Activated naive CD8-positive, alpha-beta T cell treated with anti-CD3 and anti-CD28 coated beads, Interleukin-2, amount 10 ng/mL, durations not matched to agents 7 days and 5 days (primary cell): Measurements from ENCODE around the gene TFDP2. TPM values are rescaled to one million over a fixed set of nuclear protein-coding genes. Genes with fewer than 3 reads are reported as not detected.
"Not testable (repeated sequence)": the region's sequence is repeated elsewhere in the genome, so short reads cannot be mapped to it uniquely, and the experiment has no call there.

Experiments
- ATAC-seq: fragments of 150-1000 bp; cut with Tn5 transposase; one replicate; pipeline ENCODE4 v1.10.0; 2021; ENCODE audit warnings: low read depth, moderate library complexity
- POLR2A ChIA-PET: fragments of 350-600 bp; sonication (Branson Sonifier 250); formaldehyde crosslinking; loops from one replicate; lab custom pipeline; 2021; ENCODE audit warnings: antibody characterized with exemption; lab: Charles Lee
- DNase-seq: peaks from one replicate; pipeline ENCODE4 v3.0.0; 2021
- H3K27ac Mint-ChIP-seq: one replicate; pipeline ENCODE4 v1.8.0; 2022; ENCODE audit warnings: mild to moderate bottlenecking, mixed read lengths
- H3K27me3 Mint-ChIP-seq: one replicate; pipeline ENCODE4 v1.8.0; 2022; ENCODE audit warnings: mild to moderate bottlenecking, moderate library complexity, mixed read lengths
- H3K36me3 Mint-ChIP-seq: one replicate; pipeline ENCODE4 v1.8.0; 2021; ENCODE audit warnings: mild to moderate bottlenecking, mixed read lengths
- H3K4me1 Mint-ChIP-seq: one replicate; pipeline ENCODE4 v1.8.0; 2021; ENCODE audit warnings: mixed read lengths
- H3K4me3 Mint-ChIP-seq: one replicate; pipeline ENCODE4 v1.8.0; 2022; ENCODE audit warnings: mild to moderate bottlenecking, moderate library complexity, mixed read lengths
- H3K9me3 Mint-ChIP-seq: one replicate; pipeline ENCODE4 v1.8.0; 2021; ENCODE audit warnings: mixed read lengths
- total RNA-seq, 2 experiments: library from RNA; stranded (reverse); gene quantifications; one replicate each; pipeline ENCODE4 v1.2.3, GENCODE V29; 2021

Gene TFDP2
- total RNA-seq, 2 experiments from 2014 or later: 32.1 to 37.1 TPM

- Mint-ChIP-seq H3K4me1 (peaks cover 3% of the 10 kb centered on the region), H3K36me3 (peaks cover 19% of the 10 kb centered on the region), H3K4me3 (no peak overlapping the region), H3K9me3 (no peaks in the 10 kb centered on the region), H3K27ac (no peak overlapping the region), H3K27me3 (no peaks in the 10 kb centered on the region)
- DNase-seq (no peak), ATAC-seq (no peak)
- POLR2A ChIA-PET: no interaction called here
Observed at GRCh38 chr3:141929341-141929995, 219.9 kb downstream of the TFDP2 start.

GRCh38 chr3:141928631-141929270 is 220.6 kb downstream of the TFDP2 start:
- Mint-ChIP-seq H3K4me3 (no peak overlapping the region), H3K27me3 (no peaks in the 10 kb centered on the region), H3K9me3 (no peaks in the 10 kb centered on the region), H3K36me3 (peaks cover 19% of the 10 kb centered on the region), H3K27ac (no peak overlapping the region), H3K4me1 (peaks cover 3% of the 10 kb centered on the region)
- ATAC-seq: no peak
- POLR2A ChIA-PET: no interaction called here
- no peak for DNase-seq

GRCh38 chr3:141926929-141927328 is 222.4 kb downstream of the TFDP2 start:
- no peak for ATAC-seq
- H3K4me3 Mint-ChIP-seq: no peak overlapping the region
- peaks cover 20% of the 10 kb centered on the region for H3K36me3 Mint-ChIP-seq
- POLR2A ChIA-PET: interaction anchor here (0.6 to 0.7 kb wide), 2 partner anchors 13 to 479 kb away, joined by 3 to 5 read pairs; no protein-coding TSS in a partner anchor
- H3K27me3 Mint-ChIP-seq: no peaks in the 10 kb centered on the region
- no peak for DNase-seq
- no peaks in the 10 kb centered on the region for H3K9me3 Mint-ChIP-seq
- H3K4me1 Mint-ChIP-seq: peaks cover 3% of the 10 kb centered on the region
- H3K27ac Mint-ChIP-seq: no peak overlapping the region

DNA sequence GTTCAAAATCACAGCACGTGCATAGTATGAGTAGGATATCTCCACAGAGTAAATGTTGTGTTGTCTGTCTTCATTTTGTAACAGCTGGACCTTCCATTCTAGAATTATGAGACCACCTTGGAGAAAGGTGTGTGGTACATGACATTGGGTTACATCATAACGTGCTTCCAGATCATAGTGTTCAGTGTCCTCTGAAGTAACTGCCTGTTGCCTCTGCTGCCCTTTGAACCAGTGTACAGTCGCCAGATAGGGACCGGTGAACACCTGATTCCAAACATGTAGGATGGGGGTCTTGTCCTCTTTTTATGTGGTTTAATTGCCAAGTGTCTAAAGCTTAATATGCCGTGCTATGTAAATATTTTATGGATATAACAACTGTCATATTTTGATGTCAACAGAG is 223.7 kb downstream of the TFDP2 start:
- POLR2A ChIA-PET, H3K27ac Mint-ChIP-seq, H3K4me3 Mint-ChIP-seq, H3K27me3 Mint-ChIP-seq, H3K9me3 Mint-ChIP-seq, H3K4me1 Mint-ChIP-seq, DNase-seq, ATAC-seq: not testable (repeated sequence)
- H3K36me3 Mint-ChIP-seq: peaks cover 25% of the 10 kb centered on the region

GRCh38 chr3:141921316-141921715 is 228.0 kb downstream of the TFDP2 start:
- Mint-ChIP-seq H3K27me3 (no peaks in the 10 kb centered on the region), H3K27ac (no peak overlapping the region), H3K4me3 (no peak overlapping the region), H3K36me3 (peaks cover 14% of the 10 kb centered on the region), H3K4me1 (no peaks in the 10 kb centered on the region), H3K9me3 (no peaks in the 10 kb centered on the region)
- POLR2A ChIA-PET: no interaction called here
- ATAC-seq (no peak), DNase-seq (no peak)

GRCh38 chr3:141920701-141921100 is 228.6 kb downstream of the TFDP2 start:
- ATAC-seq: no peak
- no peak overlapping the region for H3K4me3 Mint-ChIP-seq
- H3K9me3 Mint-ChIP-seq: no peaks in the 10 kb centered on the region
- POLR2A ChIA-PET: no interaction called here
- DNase-seq: no peak
- H3K4me1 Mint-ChIP-seq: no peaks in the 10 kb centered on the region
- H3K27me3 Mint-ChIP-seq: no peaks in the 10 kb centered on the region
- no peak overlapping the region for H3K27ac Mint-ChIP-seq
- H3K36me3 Mint-ChIP-seq: peaks cover 13% of the 10 kb centered on the region

- Mint-ChIP-seq H3K4me3 (no peak overlapping the region), H3K36me3 (peaks cover 18% of the 10 kb centered on the region), H3K4me1 (peaks cover 3% of the 10 kb centered on the region), H3K27me3 (no peaks in the 10 kb centered on the region), H3K9me3 (peaks cover 2% of the 10 kb centered on the region), H3K27ac (no peak overlapping the region)
- no peak for DNase-seq
- ATAC-seq: no peak
- POLR2A ChIA-PET: no interaction called here
Observed at GRCh38 chr3:141915766-141916165, 233.6 kb downstream of the TFDP2 start.

DNA sequence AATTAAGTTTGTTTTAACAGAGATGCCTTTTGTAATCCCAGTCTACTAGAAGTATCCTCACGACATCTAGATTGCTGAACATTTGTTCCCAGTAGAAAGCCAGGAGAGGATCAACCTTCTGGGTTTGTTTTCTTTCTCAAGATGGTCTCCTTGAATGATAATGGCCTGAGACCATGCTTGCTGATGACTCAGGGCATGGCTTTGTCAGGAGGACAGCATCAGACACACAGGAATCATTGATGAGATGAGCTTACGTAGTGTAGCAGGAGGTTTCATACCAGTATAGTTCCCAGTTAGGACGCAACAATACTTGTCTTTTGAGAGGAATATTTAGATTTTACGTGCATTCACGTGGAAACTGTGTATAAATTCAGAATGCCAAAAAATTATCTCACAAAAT is 234.3 kb downstream of the TFDP2 start:
- Mint-ChIP-seq H3K27me3 (no peaks in the 10 kb centered on the region), H3K36me3 (peaks cover 21% of the 10 kb centered on the region), H3K4me1 (peaks cover 4% of the 10 kb centered on the region), H3K27ac (no peak overlapping the region), H3K9me3 (peaks cover 2% of the 10 kb centered on the region), H3K4me3 (no peak overlapping the region)
- no peak for ATAC-seq
- POLR2A ChIA-PET: interaction anchor here (1.9 kb wide), 1 partner anchor 37 kb away, joined by 5 read pairs; no protein-coding TSS in a partner anchor
- DNase-seq: no peak

GRCh38 chr3:141914311-141914710 is 235.0 kb downstream of the TFDP2 start:
- Mint-ChIP-seq H3K4me1 (peaks cover 4% of the 10 kb centered on the region), H3K27me3 (no peaks in the 10 kb centered on the region), H3K36me3 (peaks cover 27% of the 10 kb centered on the region), H3K27ac (no peak overlapping the region), H3K9me3 (peaks cover 2% of the 10 kb centered on the region), H3K4me3 (no peak overlapping the region)
- DNase-seq (no peak), ATAC-seq (no peak)
- POLR2A ChIA-PET: interaction anchor here (0.5 to 1.9 kb wide), 2 partner anchors 13 to 37 kb away, joined by 3 to 5 read pairs; no protein-coding TSS in a partner anchor

DNA sequence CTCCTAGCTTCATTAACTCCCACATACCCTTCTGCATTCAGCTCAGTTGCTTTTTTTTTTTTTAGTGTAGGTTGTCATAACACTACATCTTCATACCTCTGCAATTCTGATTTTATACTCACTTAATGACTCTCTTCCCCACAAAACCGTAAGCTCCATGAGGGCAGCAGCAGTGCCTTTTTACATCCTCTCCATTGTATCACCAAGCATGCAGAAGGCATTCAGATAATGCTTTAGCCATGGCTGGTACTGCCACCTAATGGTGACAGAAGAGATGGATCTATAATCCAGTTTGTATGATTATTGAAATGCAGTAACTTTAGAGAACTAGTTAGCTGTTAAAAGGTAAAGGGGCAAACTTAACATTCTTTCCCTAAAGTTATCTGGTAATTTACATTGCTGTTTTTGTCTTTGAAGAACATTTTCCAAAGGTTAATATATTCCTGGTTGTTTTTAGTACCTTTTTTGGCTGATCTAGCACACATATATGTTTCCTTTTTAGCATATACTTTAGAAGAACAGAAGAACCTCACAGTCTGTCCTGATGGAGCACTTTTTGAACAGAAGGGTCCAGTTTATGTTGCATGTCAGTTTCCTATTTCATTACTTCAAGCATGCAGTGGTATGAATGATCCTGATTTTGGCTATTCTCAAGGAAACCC is 236.1 kb downstream of the TFDP2 start:
- peak; percentile 68 for ATAC-seq
- POLR2A ChIA-PET: interaction anchor here (0.9 to 1.9 kb wide), 2 partner anchors 36 to 175 kb away, joined by 3 to 5 read pairs; partner anchors contain the start of gene RNF7
- Mint-ChIP-seq H3K9me3 (peaks cover 2% of the 10 kb centered on the region), H3K27me3 (no peaks in the 10 kb centered on the region), H3K27ac (no peak overlapping the region), H3K4me1 (peaks cover 4% of the 10 kb centered on the region), H3K36me3 (peaks cover 35% of the 10 kb centered on the region), H3K4me3 (no peak overlapping the region)
- no peak for DNase-seq

DNA sequence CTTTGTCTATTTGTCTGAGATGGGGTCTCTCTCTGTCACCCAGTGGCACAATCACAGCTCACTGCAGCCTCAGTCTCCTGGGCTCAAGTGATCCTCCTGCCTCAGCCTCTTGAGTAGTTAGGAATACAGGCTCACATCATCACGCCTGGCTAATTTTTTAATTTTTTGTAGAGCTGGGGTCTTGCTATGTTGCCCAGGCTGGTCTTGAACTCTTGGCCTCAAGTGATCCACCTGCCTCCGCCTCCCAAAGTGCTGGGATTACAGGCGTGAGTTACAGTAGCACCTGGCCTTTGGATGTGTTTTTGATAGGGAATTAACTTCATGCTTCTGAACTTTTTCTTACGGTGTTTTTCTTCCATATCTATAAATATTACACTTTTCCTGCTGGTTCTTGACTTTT is 239.4 kb downstream of the TFDP2 start:
- H3K36me3 Mint-ChIP-seq: peaks cover 41% of the 10 kb centered on the region
- ATAC-seq, H3K9me3 Mint-ChIP-seq, H3K4me1 Mint-ChIP-seq, H3K4me3 Mint-ChIP-seq, H3K27me3 Mint-ChIP-seq, DNase-seq, H3K27ac Mint-ChIP-seq, POLR2A ChIA-PET: not testable (repeated sequence)

DNA sequence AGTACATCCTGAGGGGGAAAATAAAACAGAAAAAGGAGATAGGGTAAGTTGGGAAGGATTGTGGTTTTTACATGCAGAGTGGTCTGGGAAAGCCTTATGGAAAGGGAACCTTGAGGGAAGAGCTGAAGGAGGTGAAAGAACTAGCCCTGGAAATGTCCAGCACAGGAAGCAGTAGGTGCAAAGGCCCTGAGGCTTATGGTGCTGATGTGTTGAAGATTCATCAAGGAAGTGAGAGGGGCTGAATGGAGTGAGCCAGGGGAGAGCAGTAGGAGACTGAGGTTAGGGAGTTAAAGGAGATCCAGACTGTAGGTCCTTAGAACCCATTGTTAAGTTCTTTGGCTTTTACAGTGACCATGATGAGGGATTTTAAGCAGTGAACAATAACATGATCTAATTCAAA is 239.9 kb downstream of the TFDP2 start:
- Mint-ChIP-seq H3K4me3 (no peak overlapping the region), H3K27ac (no peak overlapping the region), H3K27me3 (no peaks in the 10 kb centered on the region), H3K4me1 (peaks cover 6% of the 10 kb centered on the region), H3K9me3 (peaks cover 2% of the 10 kb centered on the region), H3K36me3 (peaks cover 42% of the 10 kb centered on the region)
- DNase-seq (no peak), ATAC-seq (no peak)
- POLR2A ChIA-PET: no interaction called here

GRCh38 chr3:141905129-141905528 is 244.2 kb downstream of the TFDP2 start:
- Mint-ChIP-seq H3K36me3 (peaks cover 39% of the 10 kb centered on the region), H3K4me3 (no peak overlapping the region), H3K27me3 (no peaks in the 10 kb centered on the region), H3K9me3 (peaks cover 6% of the 10 kb centered on the region), H3K27ac (no peak overlapping the region), H3K4me1 (peaks cover 9% of the 10 kb centered on the region)
- POLR2A ChIA-PET: no interaction called here
- DNase-seq (no peak), ATAC-seq (no peak)
